PC-3 (cell line): ENCODE results near the gene STIL.

Experiments
- EZH2 ChIP-seq: fragments of 300-600 bp; sonication (generic); IDR thresholded peaks from one replicate; pipeline ENCODE4 v1.6.1; 2017; ENCODE audit warnings: antibody characterized with exemption, mild to moderate bottlenecking, low read length; ENCODE audit not compliant: unreplicated experiment
- TF ChIP-seq, protein P1 (sequence below): fragments of 300-600 bp; sonication (generic); conservative IDR thresholded peaks from 2 replicates; pipeline ENCODE4 v1.5.1; 2017; ENCODE audit warnings: antibody characterized with exemption, low read depth, mild to moderate bottlenecking, low read length

DNA sequence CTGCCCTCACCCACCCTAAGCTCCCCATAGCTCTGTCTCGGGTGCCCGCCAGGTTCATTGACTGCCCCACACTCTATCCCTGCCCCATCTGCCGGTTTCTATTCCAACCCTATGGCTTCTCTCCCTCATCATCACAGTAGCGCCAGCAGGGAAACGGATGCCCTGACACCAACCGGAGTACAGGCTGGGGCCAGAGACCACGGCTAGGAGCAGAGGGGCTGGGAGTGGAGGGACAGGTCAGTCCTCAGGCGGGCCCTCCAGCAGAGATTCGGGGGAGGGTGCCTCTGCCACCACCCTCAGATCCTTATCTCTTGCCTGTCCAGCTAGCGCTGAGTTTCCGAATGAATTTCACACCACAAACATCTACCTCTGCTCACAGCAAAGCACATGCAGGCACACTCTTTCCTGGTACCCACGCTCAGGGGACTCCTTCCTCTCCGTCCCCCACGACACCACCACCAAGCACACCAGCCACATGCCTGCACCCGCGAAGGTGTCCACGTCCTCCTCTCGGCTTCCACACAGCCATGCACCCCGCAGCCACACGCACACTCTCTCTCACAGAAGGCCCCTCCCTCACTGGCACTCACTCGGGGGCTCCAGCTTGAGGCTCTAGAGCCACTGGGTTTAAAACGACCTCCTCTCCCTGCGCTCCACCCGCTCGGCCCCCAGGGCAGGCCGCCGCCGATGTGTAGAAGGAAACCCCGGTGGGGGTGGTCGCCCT lies 89.1 kb downstream of the STIL start:
- no peak for TF ChIP-seq EZH2
- TF ChIP-seq, protein P1, sequence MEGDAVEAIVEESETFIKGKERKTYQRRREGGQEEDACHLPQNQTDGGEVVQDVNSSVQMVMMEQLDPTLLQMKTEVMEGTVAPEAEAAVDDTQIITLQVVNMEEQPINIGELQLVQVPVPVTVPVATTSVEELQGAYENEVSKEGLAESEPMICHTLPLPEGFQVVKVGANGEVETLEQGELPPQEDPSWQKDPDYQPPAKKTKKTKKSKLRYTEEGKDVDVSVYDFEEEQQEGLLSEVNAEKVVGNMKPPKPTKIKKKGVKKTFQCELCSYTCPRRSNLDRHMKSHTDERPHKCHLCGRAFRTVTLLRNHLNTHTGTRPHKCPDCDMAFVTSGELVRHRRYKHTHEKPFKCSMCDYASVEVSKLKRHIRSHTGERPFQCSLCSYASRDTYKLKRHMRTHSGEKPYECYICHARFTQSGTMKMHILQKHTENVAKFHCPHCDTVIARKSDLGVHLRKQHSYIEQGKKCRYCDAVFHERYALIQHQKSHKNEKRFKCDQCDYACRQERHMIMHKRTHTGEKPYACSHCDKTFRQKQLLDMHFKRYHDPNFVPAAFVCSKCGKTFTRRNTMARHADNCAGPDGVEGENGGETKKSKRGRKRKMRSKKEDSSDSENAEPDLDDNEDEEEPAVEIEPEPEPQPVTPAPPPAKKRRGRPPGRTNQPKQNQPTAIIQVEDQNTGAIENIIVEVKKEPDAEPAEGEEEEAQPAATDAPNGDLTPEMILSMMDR = no peak
